ENCODE data around the gene ELAVL3. TPM values are rescaled to one million over a fixed set of nuclear protein-coding genes. Genes with fewer than 3 reads are reported as not detected.
"Not testable (repeated sequence)": the region's sequence is repeated elsewhere in the genome, so short reads cannot be mapped to it uniquely, and the experiment has no call there.

The ELAVL3 gene
- total RNA-seq, 1 experiment from 2014 or later, result 1.3 TPM

GRCh38 chr19:11408591-11408990, 72.3 kb downstream of the ELAVL3 start:
- Histone ChIP-seq H3K27ac (no peak overlapping the region), H3K36me3 (no peaks in the 10 kb centered on the region), H3K4me3 (no peak overlapping the region)

GRCh38 chr19:11406703-11407236, 74.1 kb downstream of the ELAVL3 start:
- not testable (repeated sequence) for H3K27me3 ChIP-seq (replicated peaks); H3K9me3 ChIP-seq (replicated peaks); H3K4me3 ChIP-seq; H3K36me3 ChIP-seq; H3K27ac ChIP-seq; DNase-seq (ENCODE audit: low read depth in 1 of 2, low spot score in 2 of 2); H3K4me1 ChIP-seq (replicated peaks)

More at GRCh38 chr19:11408591-11408990, 72.3 kb downstream of the ELAVL3 start:
- H3K9me3 ChIP-seq (replicated peaks), result no peaks in the 10 kb centered on the region
- H3K27me3 ChIP-seq (replicated peaks), result no peaks in the 10 kb centered on the region; the same call in 1 of the 2 replicates
- H3K4me1 ChIP-seq (replicated peaks), result peaks cover 5% of the 10 kb centered on the region; the same call in 1 of the 2 replicates
- no peak for DNase-seq (ENCODE audit: low read depth in 1 of 2, low spot score in 2 of 2)

- no peaks in the 10 kb centered on the region for H3K36me3 ChIP-seq
- H3K4me3 ChIP-seq, result no peak overlapping the region
- no peak for DNase-seq (ENCODE audit: low read depth in 1 of 2, low spot score in 2 of 2)
- peaks cover 5% of the 10 kb centered on the region; the same call in 1 of the 2 replicates for H3K4me1 ChIP-seq (replicated peaks)
- H3K27ac ChIP-seq, result no peak overlapping the region
- H3K27me3 ChIP-seq (replicated peaks), result no peaks in the 10 kb centered on the region; the same call in 1 of the 2 replicates
- no peaks in the 10 kb centered on the region for H3K9me3 ChIP-seq (replicated peaks)
Observed at GRCh38 chr19:11405846-11406643, 74.8 kb downstream of the ELAVL3 start.

- H3K27me3 ChIP-seq (replicated peaks), result no peaks in the 10 kb centered on the region; the same call in 1 of the 2 replicates
- no peaks in the 10 kb centered on the region for H3K36me3 ChIP-seq
- no peaks in the 10 kb centered on the region for H3K9me3 ChIP-seq (replicated peaks)
- no peaks in the 10 kb centered on the region for H3K4me1 ChIP-seq (replicated peaks)
- H3K27ac ChIP-seq, result no peak overlapping the region
- no peak for DNase-seq (ENCODE audit: low read depth in 1 of 2, low spot score in 2 of 2)
- no peak overlapping the region for H3K4me3 ChIP-seq
Observed at GRCh38 chr19:11404588-11405222, 76.1 kb downstream of the ELAVL3 start.

- H3K27ac ChIP-seq, result no peak overlapping the region
- H3K4me1 ChIP-seq (replicated peaks), result no peaks in the 10 kb centered on the region
- no peaks in the 10 kb centered on the region for H3K36me3 ChIP-seq
- no peak overlapping the region for H3K4me3 ChIP-seq
- H3K27me3 ChIP-seq (replicated peaks), result no peaks in the 10 kb centered on the region; the same call in 1 of the 2 replicates
- no peaks in the 10 kb centered on the region for H3K9me3 ChIP-seq (replicated peaks)
- no peak for DNase-seq (ENCODE audit: low read depth in 1 of 2, low spot score in 2 of 2)
Observed at GRCh38 chr19:11401808-11402543, 78.9 kb downstream of the ELAVL3 start.

Other genes with a start within 250 kb of the ELAVL3 start
- gene ANGPTL8, start 241.4 kb downstream of the ELAVL3 start, total RNA-seq (2014; rRNA removed; shearing (Covaris generic)), result 0.61 TPM in 1 of 2 replicates, not detected in the other
- 2.0 and 7.9 TPM in 2 replicates for gene DOCK6, start 218.5 kb downstream of the ELAVL3 start, total RNA-seq (2014; rRNA removed; shearing (Covaris generic))
- gene TSPAN16, start 184.9 kb downstream of the ELAVL3 start, total RNA-seq (2014; rRNA removed; shearing (Covaris generic)), result 0.50 TPM in 1 of 2 replicates, not detected in the other
- gene RAB3D, start 141.4 kb downstream of the ELAVL3 start, total RNA-seq (2014; rRNA removed; shearing (Covaris generic)), result 0.38 and 1.4 TPM in 2 replicates
- 113 and 138 TPM in 2 replicates for gene TMEM205, start 134.8 kb downstream of the ELAVL3 start, total RNA-seq (2014; rRNA removed; shearing (Covaris generic))
- gene CCDC159, start 134.5 kb downstream of the ELAVL3 start, total RNA-seq (2014; rRNA removed; shearing (Covaris generic)), result 5.1 and 7.3 TPM in 2 replicates
- gene PLPPR2, start 125.6 kb downstream of the ELAVL3 start, total RNA-seq (2014; rRNA removed; shearing (Covaris generic)), result 22.3 and 22.5 TPM in 2 replicates
- gene SWSAP1, start 106.4 kb downstream of the ELAVL3 start, total RNA-seq (2014; rRNA removed; shearing (Covaris generic)), result 0.38 and 0.79 TPM in 2 replicates
- 2.6 and 4.5 TPM in 2 replicates for gene EPOR, start 96.7 kb downstream of the ELAVL3 start, total RNA-seq (2014; rRNA removed; shearing (Covaris generic))
- 0.22 TPM in 1 of 2 replicates, not detected in the other for gene RGL3, start 61.7 kb downstream of the ELAVL3 start, total RNA-seq (2014; rRNA removed; shearing (Covaris generic))
- gene ODAD3, start 45.9 kb downstream of the ELAVL3 start, total RNA-seq (2014; rRNA removed; shearing (Covaris generic)), result 0.24 TPM in 1 of 2 replicates, not detected in the other
- gene PRKCSH, start 45.4 kb downstream of the ELAVL3 start, total RNA-seq (2014; rRNA removed; shearing (Covaris generic)), result 91.2 and 110 TPM in 2 replicates
- gene ZNF653, start 24.8 kb upstream of the ELAVL3 start, total RNA-seq (2014; rRNA removed; shearing (Covaris generic)), result 2.3 and 4.8 TPM in 2 replicates
- 29.5 and 60.6 TPM in 2 replicates for gene ECSIT, start 48.1 kb upstream of the ELAVL3 start, total RNA-seq (2014; rRNA removed; shearing (Covaris generic))
- 73.5 and 93.9 TPM in 2 replicates for gene CNN1, start 57.8 kb upstream of the ELAVL3 start, total RNA-seq (2014; rRNA removed; shearing (Covaris generic))
- 52.7 and 61.6 TPM in 2 replicates for gene ELOF1, start 78.2 kb upstream of the ELAVL3 start, total RNA-seq (2014; rRNA removed; shearing (Covaris generic))
- not detected in 2 replicates for gene ACP5, start 96.6 kb upstream of the ELAVL3 start, total RNA-seq (2014; rRNA removed; shearing (Covaris generic))
- 14.6 and 14.7 TPM in 2 replicates for gene ZNF627, start 116.4 kb upstream of the ELAVL3 start, total RNA-seq (2014; rRNA removed; shearing (Covaris generic))

Measured in SJSA1 (cell line).